H1 (cell line): ENCODE results near the gene DIO3. TPM values are rescaled to one million over a fixed set of nuclear protein-coding genes. Genes with fewer than 3 reads are reported as not detected.

Experiments
- CTCF ChIA-PET: fragments of 300-600 bp; sonication (Branson Sonifier 250); formaldehyde crosslinking; loops from one replicate; lab custom pipeline; 2021; ENCODE audit not compliant: partially characterized antibody; lab: Charles Lee
- POLR2A ChIA-PET: fragments of 300-600 bp; sonication (Branson Sonifier 250); formaldehyde crosslinking; loops from one replicate; lab custom pipeline; 2021; ENCODE audit warnings: inconsistent platforms; ENCODE audit not compliant: partially characterized antibody; lab: Charles Lee
- DNase-seq, 2 experiments: peaks; one replicate each; pipeline versions ENCODE4 v3.0.0 to v3.0.0-alpha.2; 2010 to 2022; ENCODE audit warnings: low spot score in 2 of 2, low read depth in 1 of 2, mixed read lengths in 1 of 2
- FAIRE-seq: peaks from 2 replicates; lab custom pipeline; 2011; peaks lifted over from hg19 to GRCh38; lab: Jason Lieb, UNC
- H2AFZ ChIP-seq: 2 replicates; pipeline ENCODE4 v1.8.1; 2012; ENCODE audit warnings: low read length, inconsistent platforms
- H2AK5ac ChIP-seq: 2 replicates; pipeline ENCODE4 v1.6.1; 2013; ENCODE audit warnings: low read depth, low read length
- H2BK120ac ChIP-seq: replicated peaks from 2 replicates; pipeline ENCODE3; 2013; ENCODE audit warnings: low read depth, low read length, inconsistent platforms
- H2BK12ac ChIP-seq: 2 replicates; pipeline ENCODE4 v1.6.1; 2013; ENCODE audit warnings: low read depth, low read length
- H2BK15ac ChIP-seq: 2 replicates; pipeline ENCODE4 v1.6.1; 2013; ENCODE audit warnings: low read length
- H2BK20ac ChIP-seq: 2 replicates; pipeline ENCODE4 v1.6.1; 2013; ENCODE audit warnings: low read length
- H2BK5ac ChIP-seq: 2 replicates; pipeline ENCODE4 v1.6.1; 2013; ENCODE audit warnings: low read depth, low read length
- H3K14ac ChIP-seq: 2 replicates; pipeline ENCODE4 v1.6.1; 2013; ENCODE audit warnings: inconsistent platforms; ENCODE audit not compliant: insufficient read length
- H3K18ac ChIP-seq: 2 replicates; pipeline ENCODE4 v1.6.1; 2013; ENCODE audit warnings: low read length; ENCODE audit errors: extremely low read depth
- H3K23ac ChIP-seq: 2 replicates; pipeline ENCODE4 v1.6.1; 2013; ENCODE audit warnings: inconsistent platforms; ENCODE audit not compliant: insufficient read length
- H3K23me2 ChIP-seq: 2 replicates; pipeline ENCODE4 v1.6.1; 2013; ENCODE audit warnings: low read depth, low read length
- H3K27ac ChIP-seq: 2 replicates; pipeline ENCODE4 v1.6.1; 2011; ENCODE audit warnings: low read depth, low read length, inconsistent platforms
- H3K27me3 ChIP-seq, 4 experiments: replicated peaks in 1 of 4; 1 replicate in 1 of 4; 2 replicates in 3 of 4; pipeline versions ENCODE4 v1.6.1 to v1.8.1; 2011 to 2013; ENCODE audit warnings: low read length in 3 of 4, mild to moderate bottlenecking in 3 of 4, inconsistent platforms in 2 of 4, mixed read lengths in 2 of 4, moderate library complexity in 1 of 4; ENCODE audit not compliant: control insufficient read depth in 3 of 4, insufficient read depth in 3 of 4; ENCODE audit errors: extremely low read depth in 1 of 4
- H3K36me3 ChIP-seq, 4 experiments: 2 replicates each; pipeline versions ENCODE4 v1.6.1 to v1.8.1; 2011 to 2013; ENCODE audit warnings: mild to moderate bottlenecking in 4 of 4, low read length in 3 of 4, moderate library complexity in 2 of 4, control low read depth in 1 of 4, inconsistent platforms in 1 of 4; ENCODE audit not compliant: insufficient read depth in 4 of 4, control insufficient read depth in 2 of 4
- H3K4ac ChIP-seq: replicated peaks from 2 replicates; pipeline ENCODE3; 2013; ENCODE audit warnings: low read length, low read depth, mixed read lengths, inconsistent platforms; ENCODE audit not compliant: insufficient read length
- H3K4me1 ChIP-seq, 4 experiments: replicated peaks in 1 of 4; 1 replicate in 1 of 4; 2 replicates in 3 of 4; pipeline versions ENCODE4 v1.6.1 to v1.8.1; 2011 to 2013; ENCODE audit warnings: low read length in 3 of 4, inconsistent platforms in 2 of 4, mixed read lengths in 1 of 4; ENCODE audit not compliant: insufficient read depth in 4 of 4, control insufficient read depth in 3 of 4
- H3K4me2 ChIP-seq, 2 experiments: 2 replicates each; pipeline versions ENCODE4 v1.6.1 to v1.8.1; 2011 to 2013; ENCODE audit warnings: low read depth in 2 of 2, low read length in 2 of 2, control low read depth in 1 of 2, inconsistent platforms in 1 of 2, mild to moderate bottlenecking in 1 of 2; ENCODE audit not compliant: insufficient read depth in 1 of 2
- H3K4me3 ChIP-seq, 4 experiments: fragments of 200-600, 300-600 bp in 1 of 4; sonication (generic), shearing (Covaris generic), sonication (Bioruptor Twin) in 1 of 4; 2 replicates each; pipeline versions ENCODE4 v1.5.1 to v1.8.1; 2011 to 2016; ENCODE audit warnings: low read length in 4 of 4, low read depth in 3 of 4, control low read depth in 2 of 4, inconsistent platforms in 2 of 4, mild to moderate bottlenecking in 2 of 4, mixed read lengths in 1 of 4, moderate library complexity in 1 of 4; ENCODE audit not compliant: insufficient read depth in 2 of 4; ENCODE audit errors: extremely low read depth in 1 of 4
- H3K56ac ChIP-seq: replicated peaks from 2 replicates; pipeline ENCODE3; 2013; ENCODE audit warnings: low read depth, mild to moderate bottlenecking, mixed read lengths, low read length, inconsistent platforms; ENCODE audit not compliant: insufficient read length
- H3K79me1 ChIP-seq: 2 replicates; pipeline ENCODE4 v1.6.1; 2013; ENCODE audit warnings: low read depth, low read length, control low read depth
- H3K79me2 ChIP-seq, 2 experiments: 2 replicates each; pipeline versions ENCODE4 v1.6.1 to v1.8.1; 2012 to 2013; ENCODE audit warnings: low read length in 2 of 2, mild to moderate bottlenecking in 2 of 2, inconsistent platforms in 1 of 2; ENCODE audit not compliant: insufficient read depth in 2 of 2, control insufficient read depth in 1 of 2
- H3K9ac ChIP-seq, 4 experiments: replicated peaks in 1 of 4; 1 replicate in 1 of 4; 2 replicates in 3 of 4; pipeline versions ENCODE4 v1.6.1 to v1.8.1; 2011 to 2013; ENCODE audit warnings: low read depth in 3 of 4, low read length in 3 of 4, control low read depth in 2 of 4, mild to moderate bottlenecking in 2 of 4, moderate library complexity in 2 of 4, inconsistent platforms in 1 of 4; ENCODE audit errors: extremely low read depth in 1 of 4
- H3K9me3 ChIP-seq, 2 experiments: 2 replicates each; pipeline versions ENCODE4 v1.6.1 to v1.8.1; 2012 to 2013; ENCODE audit warnings: mild to moderate bottlenecking in 2 of 2, moderate library complexity in 2 of 2, control low read depth in 1 of 2, inconsistent platforms in 1 of 2, low read depth in 1 of 2, low read length in 1 of 2, mixed read lengths in 1 of 2; ENCODE audit not compliant: insufficient read depth in 2 of 2
- H4K20me1 ChIP-seq, 2 experiments: replicated peaks in 1 of 2; 2 replicates each; pipeline versions ENCODE3 to v1.8.1; 2011 to 2013; ENCODE audit warnings: inconsistent platforms in 2 of 2, low read length in 2 of 2, mild to moderate bottlenecking in 1 of 2; ENCODE audit not compliant: insufficient read depth in 2 of 2, control insufficient read depth in 1 of 2
- H4K5ac ChIP-seq: 2 replicates; pipeline ENCODE4 v1.6.1; 2013; ENCODE audit warnings: low read length, low read depth, mixed read lengths, inconsistent platforms; ENCODE audit not compliant: insufficient read length
- H4K8ac ChIP-seq: 2 replicates; pipeline ENCODE4 v1.8.0; 2013; ENCODE audit warnings: mild to moderate bottlenecking, moderate library complexity, low read length, inconsistent platforms; ENCODE audit not compliant: insufficient read depth; ENCODE audit errors: extremely low read depth
- H4K91ac ChIP-seq: replicated peaks from 2 replicates; pipeline ENCODE3; 2013; ENCODE audit warnings: low read length, mixed read lengths, inconsistent platforms; ENCODE audit not compliant: insufficient read length
- ATF3 ChIP-seq: IDR thresholded peaks from 2 replicates; pipeline ENCODE4 v1.6.1; 2011; ENCODE audit warnings: low read depth, mild to moderate bottlenecking, low read length; ENCODE audit not compliant: insufficient read depth
- BCL11A ChIP-seq, 2 experiments: IDR thresholded peaks; one replicate each; pipeline ENCODE4 v1.6.1; 2011; ENCODE audit warnings: low read depth in 2 of 2, low read length in 2 of 2, mild to moderate bottlenecking in 2 of 2
- FOSL1 ChIP-seq: IDR thresholded peaks from 2 replicates; pipeline ENCODE4 v1.6.1; 2011; ENCODE audit warnings: mild to moderate bottlenecking, low read depth, low read length, moderate library complexity; ENCODE audit not compliant: insufficient read depth
- JUND ChIP-seq: IDR thresholded peaks from 2 replicates; pipeline ENCODE4 v1.6.1; 2011; ENCODE audit warnings: mild to moderate bottlenecking, improper control_type of control experiment, low read length
- SP1 ChIP-seq: IDR thresholded peaks from 2 replicates; pipeline ENCODE4 v1.6.1; 2011; ENCODE audit warnings: low read depth, low read length
- SRF ChIP-seq: IDR thresholded peaks from 2 replicates; pipeline ENCODE4 v1.6.1; 2011; ENCODE audit warnings: mild to moderate bottlenecking, low read depth, low read length, moderate library complexity
- TCF12 ChIP-seq: IDR thresholded peaks from 2 replicates; pipeline ENCODE4 v1.6.1; 2011; ENCODE audit warnings: low read depth, mild to moderate bottlenecking, low read length
- ZNF274 ChIP-seq: IDR thresholded peaks from 2 replicates; pipeline ENCODE4 v1.7.0; 2012; ENCODE audit warnings: low read length, borderline replicate concordance; ENCODE audit errors: extremely low read depth
- WGBS, 2 experiments: shearing (Covaris generic) in 1 of 2; methylation state at CpG; one replicate each; pipeline versions ENCODE4 v1.1.6 to v1.1.7; 2013 to 2015; ENCODE audit warnings: low lambda C conversion rate in 2 of 2, mixed read lengths in 2 of 2, inconsistent platforms in 1 of 2, low coverage in 1 of 2, missing lambda C conversion rate in 1 of 2; ENCODE audit not compliant: insufficient replicate concordance in 2 of 2, insufficient coverage in 1 of 2, insufficient read length in 1 of 2; ENCODE audit errors: extremely low coverage in 1 of 2, missing lambda C conversion rate in 1 of 2; 5-methylcytosine and 5-hydroxymethylcytosine counted together
- polyA plus RNA-seq, 7 experiments: library from polyadenylated mRNA; depleted of rRNA in 3 of 7; stranded (reverse) in 5 of 7; unstranded in 2 of 7; fragments of >200 nt in 5 of 7; fragments of 200-250 nt in 2 of 7; gene quantifications; 1 replicate in 5 of 7; 2 replicates in 1 of 7; 4 replicates in 1 of 7; pipeline versions ENCODE4 v1.2.1 to v1.2.3, GENCODE V29; 2011 to 2013; ENCODE audit warnings: missing spikeins in 2 of 7, mixed read lengths in 2 of 7
- total RNA-seq: library from RNA; stranded (reverse); fragmentation: NEBNext Ultra II Directional; extraction: Animal tissue kit (Norgen Biotek cat#: 25700); gene quantifications from 2 replicates; pipeline ENCODE4 v1.2.1, GENCODE V29; 2021

The DIO3 gene
- total and polyA plus RNA-seq, 2 of the 8 experiments (the other 6 are each of a cell fraction or from before 2014, with no cell fraction given), result 0.17 to 0.19 TPM

GRCh38 chr14:101604935-101605780 is 43.9 kb downstream of the DIO3 start:
- H3K36me3 ChIP-seq, result no peaks in the 10 kb centered on the region
- no peak overlapping the region for H3K4me3 ChIP-seq
- no peaks in the 10 kb centered on the region for H3K79me2 ChIP-seq
- H3K27me3 ChIP-seq, result no peaks in the 10 kb centered on the region
- H4K20me1 ChIP-seq, result no peaks in the 10 kb centered on the region
- H2BK15ac ChIP-seq, result no peak overlapping the region
- FAIRE-seq, result no peak
- H3K23ac ChIP-seq, result no peak overlapping the region
- WGBS, 2 experiments, result 81% methylated on average over 11 of the region's 11 CpGs; no CpG with 5 or more reads in 1 of the 2 experiments
- H3K27ac ChIP-seq, result no peak overlapping the region
- no peak overlapping the region for H2BK20ac ChIP-seq
- no peak overlapping the region for H3K4ac ChIP-seq
- CTCF ChIA-PET, result interaction anchor here (0.5 to 1.2 kb wide), 2 partner anchors 17 to 1316 kb away, joined by 3 read pairs; no protein-coding TSS in a partner anchor
- H2AFZ ChIP-seq, result no peak overlapping the region
- no peak overlapping the region for H2AK5ac ChIP-seq
- no peak overlapping the region for H4K5ac ChIP-seq
- H3K4me2 ChIP-seq, result no peak overlapping the region
- H4K8ac ChIP-seq, result peak overlapping the region; percentile 2; the same call in 1 of the 2 replicates
- H3K23me2 ChIP-seq, result peaks cover 3% of the 10 kb centered on the region; the same call in 1 of the 2 replicates
- no peaks in the 10 kb centered on the region for H3K9me3 ChIP-seq
- no peak overlapping the region for H3K18ac ChIP-seq
- H4K91ac ChIP-seq, result no peak overlapping the region
- no peak overlapping the region for H2BK12ac ChIP-seq
- POLR2A ChIA-PET, result interaction anchor here (0.8 kb wide), 1 partner anchor 202 kb away, joined by 3 read pairs; no protein-coding TSS in a partner anchor
- no peak overlapping the region for H2BK5ac ChIP-seq
- no peaks in the 10 kb centered on the region for H3K4me1 ChIP-seq
- no peak overlapping the region for H3K9ac ChIP-seq
- H3K56ac ChIP-seq, result no peak overlapping the region
- no peak overlapping the region for H3K14ac ChIP-seq
- DNase-seq, result no peak
- TF ChIP-seq SRF, result no peak
- TF ChIP-seq FOSL1, result no peak
- no peak for TF ChIP-seq ZNF274
- TF ChIP-seq ATF3, result no peak
- no peak for TF ChIP-seq SP1
- no peak for TF ChIP-seq TCF12
- TF ChIP-seq BCL11A (IDR thresholded peaks at IDR 0.05; ENCODE audit: low read depth in 2 of 2, low read length in 2 of 2), result no peak
- TF ChIP-seq JUND, result no peak
- TF ChIP-seq, all 59 proteins: peak for 0
- Histone ChIP-seq H2BK120ac (no peak overlapping the region), H3K79me1 (no peaks in the 10 kb centered on the region)
